GM20000 (cell line): Measurements from ENCODE around the gene CTNNBL1.

Experiments used
- DNase-seq: peaks from one replicate; pipeline ENCODE4 v3.0.0; 2012; ENCODE audit warnings: low spot score
- CTCF ChIP-seq: IDR thresholded peaks from 2 replicates; pipeline ENCODE4 v1.5.1; 2012; ENCODE audit warnings: mild to moderate bottlenecking, control low read depth; ENCODE audit errors: extremely low read depth, missing control alignments

Gene CTNNBL1

GRCh38 chr20:37871751-37872150, 177.9 kb downstream of the CTNNBL1 start:
- TF ChIP-seq CTCF, result no peak
- no peak for DNase-seq

GRCh38 chr20:37872161-37872560, 178.3 kb downstream of the CTNNBL1 start:
- no peak for TF ChIP-seq CTCF
- no peak for DNase-seq

GRCh38 chr20:37873884-37874283, 180.1 kb downstream of the CTNNBL1 start:
- no peak for TF ChIP-seq CTCF
- no peak for DNase-seq

- TF ChIP-seq CTCF, result no peak
- DNase-seq, result no peak
Observed at GRCh38 chr20:37875460-37876175, 181.8 kb downstream of the CTNNBL1 start.

- DNase-seq, result no peak
- TF ChIP-seq CTCF, result no peak
Observed at GRCh38 chr20:37876863-37877262, 183.0 kb downstream of the CTNNBL1 start.

- no peak for DNase-seq
- TF ChIP-seq CTCF, result no peak
Observed at GRCh38 chr20:37877832-37878772, 184.3 kb downstream of the CTNNBL1 start.

- no peak for DNase-seq
Observed at GRCh38 chr20:37878835-37879599, 185.2 kb downstream of the CTNNBL1 start.

More at GRCh38 chr20:37878835-37879599, 185.2 kb downstream of the CTNNBL1 start:
- TF ChIP-seq CTCF, result no peak
